Endothelial cell of umbilical vein (primary cell): Measurements from ENCODE around the gene KRABD2.

ENCODE experiments used
- EZH2 ChIP-seq: IDR thresholded peaks from 2 replicates; pipeline ENCODE4 v1.6.1; 2012; ENCODE audit warnings: borderline replicate concordance, low read depth, mild to moderate bottlenecking, moderate library complexity, low read length, inconsistent platforms; ENCODE audit not compliant: severe bottlenecking
- FOS ChIP-seq: IDR thresholded peaks from 2 replicates; pipeline ENCODE4 v1.6.1; 2011; ENCODE audit warnings: mild to moderate bottlenecking, low read length, moderate library complexity, borderline replicate concordance; ENCODE audit not compliant: insufficient read depth
- JUN ChIP-seq: IDR thresholded peaks from 2 replicates; pipeline ENCODE4 v1.6.1; 2011; ENCODE audit warnings: borderline replicate concordance, low read depth; ENCODE audit not compliant: insufficient read length, insufficient read depth
- POLR2A ChIP-seq: IDR thresholded peaks from 2 replicates; pipeline ENCODE4 v1.6.1; 2012; ENCODE audit warnings: low read depth, mild to moderate bottlenecking, control low read depth, low read length
- POLR2AphosphoS5 ChIP-seq: IDR thresholded peaks from 2 replicates; pipeline ENCODE4 v1.6.1; 2012; ENCODE audit warnings: low read depth, mild to moderate bottlenecking, control low read depth, low read length, moderate library complexity; ENCODE audit not compliant: insufficient read depth
- TF ChIP-seq, protein P1 (sequence below), 2 donors: IDR thresholded peaks; 1 replicate in 1 of 2; 2 replicates in 1 of 2; pipeline ENCODE4 v1.5.1; 2011; ENCODE audit warnings: low read length in 2 of 2, mild to moderate bottlenecking in 2 of 2, moderate library complexity in 2 of 2, control low read depth in 1 of 2, inconsistent platforms in 1 of 2, low read depth in 1 of 2; ENCODE audit not compliant: insufficient read depth in 1 of 2; ENCODE audit errors: extremely low read depth in 1 of 2
- TF ChIP-seq, protein P2 (sequence below): IDR thresholded peaks from 2 replicates; pipeline ENCODE4 v1.6.1; 2011; ENCODE audit not compliant: insufficient read depth, insufficient read length

DNA sequence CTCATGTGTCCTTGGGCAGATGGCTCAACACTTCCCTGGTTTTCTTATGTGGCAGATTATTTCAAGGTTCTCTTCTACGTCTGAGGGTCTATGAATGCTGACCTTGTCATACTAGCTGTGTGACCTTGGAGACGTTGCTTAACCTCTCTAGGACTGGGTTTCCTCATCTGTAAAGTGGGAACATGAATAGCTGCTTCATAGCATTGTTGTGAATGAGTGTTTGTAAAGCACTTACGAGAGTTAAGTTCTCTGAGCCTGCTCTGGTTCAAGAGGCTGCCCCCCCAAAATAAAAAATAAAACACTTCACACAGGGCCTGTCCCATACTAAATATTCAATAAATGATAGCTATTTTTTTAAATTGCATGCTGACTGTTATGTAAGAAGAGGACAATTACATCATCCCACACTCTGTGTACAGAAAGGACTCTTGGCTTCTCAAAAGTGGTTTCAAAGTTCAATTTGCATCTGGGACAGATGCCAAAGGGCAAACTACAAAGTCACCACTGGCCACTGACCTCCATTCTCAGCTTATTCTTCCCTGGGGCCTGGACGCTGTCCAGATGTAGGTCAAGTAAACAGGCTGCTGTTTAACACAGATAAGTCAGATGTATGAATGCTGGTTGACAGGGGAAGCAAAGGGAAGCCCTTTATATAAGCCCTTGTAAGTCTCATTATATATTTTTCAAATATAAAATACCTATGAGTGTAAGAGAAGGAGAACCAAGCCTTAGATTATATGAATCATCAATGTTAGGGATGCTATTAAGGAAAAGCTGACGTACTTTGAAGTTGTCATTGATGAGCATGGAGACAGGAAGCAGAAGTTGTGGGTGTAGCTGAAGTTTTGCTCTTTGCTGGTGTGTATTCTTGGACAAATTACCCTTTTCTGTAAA is 43.8 kb upstream of the KRABD2 start:
- peak; percentile 43 for TF ChIP-seq POLR2AphosphoS5
- TF ChIP-seq, protein P1, sequence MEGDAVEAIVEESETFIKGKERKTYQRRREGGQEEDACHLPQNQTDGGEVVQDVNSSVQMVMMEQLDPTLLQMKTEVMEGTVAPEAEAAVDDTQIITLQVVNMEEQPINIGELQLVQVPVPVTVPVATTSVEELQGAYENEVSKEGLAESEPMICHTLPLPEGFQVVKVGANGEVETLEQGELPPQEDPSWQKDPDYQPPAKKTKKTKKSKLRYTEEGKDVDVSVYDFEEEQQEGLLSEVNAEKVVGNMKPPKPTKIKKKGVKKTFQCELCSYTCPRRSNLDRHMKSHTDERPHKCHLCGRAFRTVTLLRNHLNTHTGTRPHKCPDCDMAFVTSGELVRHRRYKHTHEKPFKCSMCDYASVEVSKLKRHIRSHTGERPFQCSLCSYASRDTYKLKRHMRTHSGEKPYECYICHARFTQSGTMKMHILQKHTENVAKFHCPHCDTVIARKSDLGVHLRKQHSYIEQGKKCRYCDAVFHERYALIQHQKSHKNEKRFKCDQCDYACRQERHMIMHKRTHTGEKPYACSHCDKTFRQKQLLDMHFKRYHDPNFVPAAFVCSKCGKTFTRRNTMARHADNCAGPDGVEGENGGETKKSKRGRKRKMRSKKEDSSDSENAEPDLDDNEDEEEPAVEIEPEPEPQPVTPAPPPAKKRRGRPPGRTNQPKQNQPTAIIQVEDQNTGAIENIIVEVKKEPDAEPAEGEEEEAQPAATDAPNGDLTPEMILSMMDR (IDR thresholded peaks at IDR 0.05; ENCODE audit: extremely low read depth in 1 of 2, insufficient read depth in 1 of 2, low read depth in 1 of 2, low read length in 2 of 2), result no peak
- no peak for TF ChIP-seq FOS
- peak; percentile 55 for TF ChIP-seq POLR2A
- no peak for TF ChIP-seq EZH2
- TF ChIP-seq, protein P2, sequence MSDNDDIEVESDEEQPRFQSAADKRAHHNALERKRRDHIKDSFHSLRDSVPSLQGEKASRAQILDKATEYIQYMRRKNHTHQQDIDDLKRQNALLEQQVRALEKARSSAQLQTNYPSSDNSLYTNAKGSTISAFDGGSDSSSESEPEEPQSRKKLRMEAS, result no peak
- TF ChIP-seq JUN, result no peak
